Endodermal cell (in vitro differentiated cells): ENCODE data around the gene PI4KB. TPM values are rescaled to one million over a fixed set of nuclear protein-coding genes. Genes with fewer than 3 reads are reported as not detected.

ENCODE experiments used
- DNase-seq: peaks from one replicate; pipeline ENCODE4 v3.0.0-alpha.2; 2017
- H3K27ac ChIP-seq: 2 replicates; pipeline ENCODE4 v1.5.1; 2013; ENCODE audit warnings: mild to moderate bottlenecking, low read depth, low read length, moderate library complexity
- H3K27me3 ChIP-seq: 2 replicates; pipeline ENCODE4 v1.6.1; 2013; ENCODE audit warnings: mild to moderate bottlenecking, low read length, moderate library complexity; ENCODE audit not compliant: insufficient read depth, control insufficient read depth, poor library complexity, severe bottlenecking
- H3K36me3 ChIP-seq: 2 replicates; pipeline ENCODE4 v1.7.0; 2013; ENCODE audit warnings: mild to moderate bottlenecking, low read length, moderate library complexity; ENCODE audit not compliant: control insufficient read depth, insufficient read depth
- H3K4me1 ChIP-seq: one replicate; pipeline ENCODE4 v1.7.0; 2013; ENCODE audit warnings: low read length; ENCODE audit not compliant: control insufficient read depth, insufficient read depth
- H3K4me3 ChIP-seq: 2 replicates; pipeline ENCODE4 v1.5.1; 2013; ENCODE audit warnings: mild to moderate bottlenecking, low read length, moderate library complexity
- H3K9ac ChIP-seq: 2 replicates; pipeline ENCODE4 v1.6.1; 2013; ENCODE audit warnings: mild to moderate bottlenecking, low read length, moderate library complexity; ENCODE audit not compliant: poor library complexity, severe bottlenecking; ENCODE audit errors: extremely low read depth
- H3K9me3 ChIP-seq: 2 replicates; pipeline ENCODE4 v1.6.1; 2013; ENCODE audit warnings: mild to moderate bottlenecking, low read length, moderate library complexity; ENCODE audit not compliant: control insufficient read depth
- H3K27ac Mint-ChIP-seq: 2 replicates; pipeline ENCODE4 v1.8.0; 2020; ENCODE audit warnings: mixed read lengths
- H3K27me3 Mint-ChIP-seq: 2 replicates; pipeline ENCODE4 v1.8.0; 2021; ENCODE audit warnings: mild to moderate bottlenecking, mixed read lengths; ENCODE audit not compliant: insufficient read depth
- H3K36me3 Mint-ChIP-seq: 2 replicates; pipeline ENCODE4 v1.8.0; 2020; ENCODE audit warnings: low read depth, mixed read lengths
- H3K4me1 Mint-ChIP-seq: 2 replicates; pipeline ENCODE4 v1.8.0; 2020; ENCODE audit warnings: mixed read lengths
- H3K4me3 Mint-ChIP-seq: 2 replicates; pipeline ENCODE4 v1.8.0; 2020; ENCODE audit warnings: mild to moderate bottlenecking, moderate library complexity, mixed read lengths
- H3K9me3 Mint-ChIP-seq: 2 replicates; pipeline ENCODE4 v1.8.0; 2020; ENCODE audit warnings: mild to moderate bottlenecking, mixed read lengths
- WGBS, 2 experiments: methylation state at CpG; one replicate each; pipeline versions ENCODE4 v1.1.5 to v1.1.7; 2013; ENCODE audit warnings: missing lambda C conversion rate in 2 of 2, mixed read lengths in 1 of 2; ENCODE audit not compliant: insufficient coverage in 1 of 2, insufficient read length in 1 of 2; 5-methylcytosine and 5-hydroxymethylcytosine counted together
- total RNA-seq, 2 donors: library from RNA; stranded (reverse); fragmentation: NEBNext Ultra II Directional in 1 of 2; extraction: Animal tissue kit (Norgen Biotek cat#: 25700) in 1 of 2; gene quantifications; 2 replicates in 1 of 2; 3 replicates in 1 of 2; pipeline ENCODE4 v1.2.1, GENCODE V29; 2021
- TF ChIP-seq, protein P1 (sequence below): fragments of 200-600 bp; sonication (generic); conservative IDR thresholded peaks from 2 replicates; pipeline ENCODE4 v1.5.0; 2021; ENCODE audit warnings: antibody characterized with exemption, mild to moderate bottlenecking

PI4KB gene
- total RNA-seq, 2 donors from 2014 or later: 34.3 to 37.5 TPM

DNA sequence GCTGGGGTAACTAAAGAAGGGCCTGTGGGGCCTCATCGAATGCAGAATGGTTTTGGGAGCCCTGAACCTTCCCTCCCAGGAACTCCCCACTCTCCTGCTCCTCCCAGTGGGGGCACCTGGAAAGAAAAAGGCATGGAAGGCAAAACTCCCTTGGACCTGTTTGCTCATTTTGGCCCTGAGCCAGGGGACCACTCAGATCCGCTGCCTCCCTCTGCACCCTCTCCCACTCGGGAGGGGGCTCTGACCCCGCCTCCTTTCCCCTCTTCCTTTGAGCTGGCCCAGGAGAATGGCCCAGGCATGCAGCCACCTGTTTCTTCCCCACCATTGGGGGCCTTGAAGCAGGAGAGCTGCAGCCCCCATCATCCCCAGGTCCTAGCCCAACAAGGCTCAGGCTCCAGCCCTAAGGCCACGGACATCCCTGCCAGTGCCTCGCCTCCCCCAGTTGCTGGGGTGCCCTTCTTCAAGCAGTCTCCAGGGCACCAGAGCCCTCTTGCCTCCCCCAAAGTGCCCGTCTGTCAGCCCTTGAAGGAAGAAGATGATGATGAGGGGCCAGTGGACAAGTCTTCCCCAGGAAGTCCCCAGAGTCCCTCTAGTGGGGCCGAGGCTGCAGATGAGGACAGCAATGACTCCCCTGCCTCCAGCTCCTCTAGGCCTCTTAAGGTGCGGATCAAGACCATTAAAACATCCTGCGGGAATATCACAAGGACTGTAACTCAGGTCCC is 40.4 kb downstream of the PI4KB start:
- no peak for DNase-seq
- no peak overlapping the region for H3K27ac ChIP-seq
- H3K27ac Mint-ChIP-seq: no peak overlapping the region
- H3K4me3 ChIP-seq: no peak overlapping the region
- no peaks in the 10 kb centered on the region for H3K27me3 Mint-ChIP-seq
- H3K9me3 ChIP-seq: no peaks in the 10 kb centered on the region
- no peaks in the 10 kb centered on the region for H3K27me3 ChIP-seq
- H3K36me3 ChIP-seq: peaks cover 49% of the 10 kb centered on the region
- no peak overlapping the region for H3K4me3 Mint-ChIP-seq
- TF ChIP-seq, protein P1, sequence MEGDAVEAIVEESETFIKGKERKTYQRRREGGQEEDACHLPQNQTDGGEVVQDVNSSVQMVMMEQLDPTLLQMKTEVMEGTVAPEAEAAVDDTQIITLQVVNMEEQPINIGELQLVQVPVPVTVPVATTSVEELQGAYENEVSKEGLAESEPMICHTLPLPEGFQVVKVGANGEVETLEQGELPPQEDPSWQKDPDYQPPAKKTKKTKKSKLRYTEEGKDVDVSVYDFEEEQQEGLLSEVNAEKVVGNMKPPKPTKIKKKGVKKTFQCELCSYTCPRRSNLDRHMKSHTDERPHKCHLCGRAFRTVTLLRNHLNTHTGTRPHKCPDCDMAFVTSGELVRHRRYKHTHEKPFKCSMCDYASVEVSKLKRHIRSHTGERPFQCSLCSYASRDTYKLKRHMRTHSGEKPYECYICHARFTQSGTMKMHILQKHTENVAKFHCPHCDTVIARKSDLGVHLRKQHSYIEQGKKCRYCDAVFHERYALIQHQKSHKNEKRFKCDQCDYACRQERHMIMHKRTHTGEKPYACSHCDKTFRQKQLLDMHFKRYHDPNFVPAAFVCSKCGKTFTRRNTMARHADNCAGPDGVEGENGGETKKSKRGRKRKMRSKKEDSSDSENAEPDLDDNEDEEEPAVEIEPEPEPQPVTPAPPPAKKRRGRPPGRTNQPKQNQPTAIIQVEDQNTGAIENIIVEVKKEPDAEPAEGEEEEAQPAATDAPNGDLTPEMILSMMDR: no peak
- H3K9me3 Mint-ChIP-seq: no peaks in the 10 kb centered on the region
- H3K4me1 Mint-ChIP-seq: peaks cover 13% of the 10 kb centered on the region
- H3K36me3 Mint-ChIP-seq: peaks cover 44% of the 10 kb centered on the region
- no peak overlapping the region for H3K9ac ChIP-seq
- H3K4me1 ChIP-seq: peaks cover 4% of the 10 kb centered on the region
- WGBS, 2 experiments: 86 to 94% methylated on average over 5 to 10 of the region's 10 CpGs

DNA sequence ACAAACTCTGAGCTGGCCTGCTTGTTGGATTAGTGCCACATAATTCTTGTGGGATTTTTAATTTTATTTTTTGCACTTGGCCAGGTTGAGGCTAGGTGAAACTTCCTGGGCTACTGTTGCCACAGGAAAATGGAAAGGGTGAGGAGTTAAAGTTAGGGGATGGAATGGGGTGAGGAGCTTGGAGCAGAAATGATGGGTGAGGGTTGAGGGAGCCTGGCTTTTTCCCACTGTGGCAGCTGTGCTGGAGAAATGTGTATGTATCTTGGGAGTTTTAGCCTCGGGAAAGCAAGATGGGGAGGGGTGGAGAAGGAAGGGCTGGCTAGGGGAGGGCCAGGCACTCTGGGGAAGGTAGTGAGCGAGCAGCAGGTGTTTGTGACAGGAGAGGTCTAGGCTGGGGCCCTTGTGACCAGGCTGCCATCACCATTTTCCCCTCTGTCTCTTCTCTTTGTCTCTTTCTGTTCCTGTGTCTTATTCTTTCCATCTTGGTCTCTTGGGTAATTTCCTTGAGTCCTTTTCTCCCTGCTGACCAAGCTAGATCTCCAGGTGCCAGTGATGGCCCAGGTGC is 43.1 kb downstream of the PI4KB start:
- Histone ChIP-seq H3K9ac (no peak overlapping the region), H3K36me3 (peaks cover 28% of the 10 kb centered on the region), H3K4me1 (peaks cover 4% of the 10 kb centered on the region), H3K9me3 (no peaks in the 10 kb centered on the region), H3K4me3 (peak overlapping the region; percentile 93), H3K27ac (no peak overlapping the region), H3K27me3 (no peaks in the 10 kb centered on the region)
- Mint-ChIP-seq H3K36me3 (peaks cover 33% of the 10 kb centered on the region), H3K9me3 (no peaks in the 10 kb centered on the region), H3K27me3 (no peaks in the 10 kb centered on the region), H3K4me3 (peak overlapping the region; percentile 92), H3K4me1 (peaks cover 13% of the 10 kb centered on the region), H3K27ac (peak overlapping the region; percentile 95)
- TF ChIP-seq, protein P1: no peak
- no peak for DNase-seq
- 71 to 94% methylated on average over 1 to 2 of the region's 2 CpGs for WGBS, 2 experiments

DNA sequence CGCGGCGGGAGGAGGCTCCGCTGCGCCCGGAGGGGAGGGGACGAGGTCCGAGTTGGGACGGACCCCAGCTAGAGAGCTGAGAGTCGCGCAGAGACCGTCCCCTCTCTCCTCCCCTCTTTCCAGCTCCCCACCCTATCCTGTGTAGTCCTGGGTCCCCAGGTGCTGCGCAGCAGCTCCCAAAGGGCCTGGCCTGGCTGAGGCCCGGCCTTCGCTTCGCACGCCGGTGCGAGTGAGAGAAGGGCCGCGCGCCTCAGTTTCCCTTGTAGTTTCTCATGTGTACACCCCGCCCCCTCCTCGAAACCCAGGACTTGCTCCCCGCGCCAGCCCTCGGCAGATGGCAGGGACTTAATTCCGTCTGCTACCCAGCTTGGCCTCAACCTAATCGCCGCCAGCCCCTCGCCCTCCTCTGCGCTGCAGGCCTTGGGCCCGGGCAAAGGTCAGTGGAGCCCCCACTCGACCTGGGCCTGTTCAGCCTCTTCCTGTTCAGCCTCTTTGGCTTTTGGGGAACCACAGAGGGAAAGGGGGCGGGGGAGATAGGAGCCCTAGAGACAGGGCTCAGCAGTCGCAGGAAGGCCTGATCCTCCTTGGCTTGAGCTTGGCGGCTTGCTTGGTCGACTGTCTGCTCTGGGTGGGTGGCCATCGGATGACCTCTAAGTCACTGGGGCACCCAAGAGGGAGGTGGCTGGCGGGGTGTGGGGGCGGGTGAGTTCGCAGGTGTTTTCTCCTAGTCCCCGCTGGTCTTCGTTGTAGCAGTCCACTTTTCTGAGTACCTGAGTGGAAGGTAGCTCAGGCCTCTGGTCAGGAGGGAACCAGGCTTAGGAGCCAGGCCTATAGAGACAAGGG is 44.1 kb downstream of the PI4KB start:
- TF ChIP-seq, protein P1: no peak
- no peak overlapping the region for H3K27ac ChIP-seq
- H3K9ac ChIP-seq: peak overlapping the region; percentile 91
- H3K36me3 ChIP-seq: peaks cover 25% of the 10 kb centered on the region
- Mint-ChIP-seq H3K36me3 (peaks cover 23% of the 10 kb centered on the region), H3K4me1 (peaks cover 13% of the 10 kb centered on the region), H3K27ac (peak overlapping the region; percentile 95), H3K9me3 (no peaks in the 10 kb centered on the region), H3K4me3 (peak overlapping the region; percentile 92), H3K27me3 (no peaks in the 10 kb centered on the region)
- no peaks in the 10 kb centered on the region for H3K9me3 ChIP-seq
- DNase-seq: peak; percentile 79
- no peaks in the 10 kb centered on the region for H3K27me3 ChIP-seq
- peak overlapping the region; percentile 93 for H3K4me3 ChIP-seq
- peaks cover 4% of the 10 kb centered on the region for H3K4me1 ChIP-seq
- WGBS, 2 experiments: 17 to 30% methylated on average over 15 to 44 of the region's 44 CpGs
